ENCODE data around the gene RIPK3. TPM values are rescaled to one million over a fixed set of nuclear protein-coding genes. Genes with fewer than 3 reads are reported as not detected.
"Not testable (repeated sequence)": the region's sequence is repeated elsewhere in the genome, so short reads cannot be mapped to it uniquely, and the experiment has no call there.

Gene RIPK3
- total RNA-seq, 2 experiments from 2014 or later, result 11.0 to 11.8 TPM

GRCh38 chr14:24378981-24379906 lies 39.5 kb upstream of the RIPK3 start:
- Mint-ChIP-seq H3K4me1 (ENCODE audit: low read depth) (peaks cover 3% of the 10 kb centered on the region), H3K27ac (no peak overlapping the region), H3K9me3 (no peaks in the 10 kb centered on the region), H3K27me3 (peaks cover 8% of the 10 kb centered on the region), H3K36me3 (no peaks in the 10 kb centered on the region), H3K4me3 (no peak overlapping the region)
- no peak for DNase-seq
- intact Hi-C loops (cut with micrococcal nuclease), result no loop called here
- ChIA-PET POLR2A (interaction anchor here (1.4 kb wide), 1 partner anchor 52 kb away, joined by 4 read pairs; no protein-coding TSS in a partner anchor), CTCF (interaction anchor here (1.2 to 1.6 kb wide), 3 partner anchors 46 to 58 kb away, joined by 3 to 8 read pairs (median 4); no protein-coding TSS in a partner anchor)

GRCh38 chr14:24378327-24378726 lies 38.5 kb upstream of the RIPK3 start:
- no peak overlapping the region for H3K4me3 Mint-ChIP-seq
- no peak for DNase-seq
- intact Hi-C loops (cut with micrococcal nuclease), result no loop called here
- H3K4me1 Mint-ChIP-seq (ENCODE audit: low read depth), result peaks cover 3% of the 10 kb centered on the region
- ChIA-PET CTCF (interaction anchor here (1.2 kb wide), 2 partner anchors 27 to 53 kb away, joined by 3 to 5 read pairs; no protein-coding TSS in a partner anchor), POLR2A (no interaction called here)
- no peaks in the 10 kb centered on the region for H3K36me3 Mint-ChIP-seq
- H3K27ac Mint-ChIP-seq, result no peak overlapping the region
- H3K9me3 Mint-ChIP-seq, result no peaks in the 10 kb centered on the region
- H3K27me3 Mint-ChIP-seq, result peaks cover 6% of the 10 kb centered on the region

GRCh38 chr14:24377657-24378056 lies 37.9 kb upstream of the RIPK3 start:
- intact Hi-C loops (cut with micrococcal nuclease), result no loop called here
- Mint-ChIP-seq H3K27me3 (peaks cover 6% of the 10 kb centered on the region), H3K4me3 (no peak overlapping the region), H3K4me1 (ENCODE audit: low read depth) (peaks cover 3% of the 10 kb centered on the region), H3K9me3 (no peaks in the 10 kb centered on the region), H3K27ac (no peak overlapping the region), H3K36me3 (no peaks in the 10 kb centered on the region)
- CTCF ChIA-PET, result interaction anchor here (1.2 kb wide), 2 partner anchors 28 to 54 kb away, joined by 3 to 5 read pairs; no protein-coding TSS in a partner anchor
- no peak for DNase-seq
- POLR2A ChIA-PET, result no interaction called here

GRCh38 chr14:24377126-24377525 lies 37.3 kb upstream of the RIPK3 start:
- CTCF ChIA-PET, result interaction anchor here (1.2 kb wide), 1 partner anchor 54 kb away, joined by 5 read pairs; no protein-coding TSS in a partner anchor
- no peak overlapping the region for H3K4me3 Mint-ChIP-seq

GRCh38 chr14:24376448-24377070 lies 36.8 kb upstream of the RIPK3 start:
- H3K27me3 Mint-ChIP-seq, result peaks cover 6% of the 10 kb centered on the region
- CTCF ChIA-PET, result no interaction called here
- H3K36me3 Mint-ChIP-seq, result no peaks in the 10 kb centered on the region
- POLR2A ChIA-PET, result no interaction called here
- no peaks in the 10 kb centered on the region for H3K9me3 Mint-ChIP-seq
- no peak overlapping the region for H3K4me3 Mint-ChIP-seq
- no peak overlapping the region for H3K27ac Mint-ChIP-seq
- no peak for DNase-seq
- intact Hi-C loops (cut with micrococcal nuclease), result no loop called here
- peaks cover 2% of the 10 kb centered on the region for H3K4me1 Mint-ChIP-seq (ENCODE audit: low read depth)

More at GRCh38 chr14:24377126-24377525, 37.3 kb upstream of the RIPK3 start:
- no peaks in the 10 kb centered on the region for H3K9me3 Mint-ChIP-seq
- POLR2A ChIA-PET, result no interaction called here
- intact Hi-C loops (cut with micrococcal nuclease), result no loop called here
- H3K27ac Mint-ChIP-seq, result no peak overlapping the region
- peaks cover 6% of the 10 kb centered on the region for H3K27me3 Mint-ChIP-seq
- H3K4me1 Mint-ChIP-seq (ENCODE audit: low read depth), result peaks cover 3% of the 10 kb centered on the region
- no peaks in the 10 kb centered on the region for H3K36me3 Mint-ChIP-seq
- DNase-seq, result no peak

- no peaks in the 10 kb centered on the region for H3K36me3 Mint-ChIP-seq
- POLR2A ChIA-PET, result no interaction called here
- H3K4me1 Mint-ChIP-seq (ENCODE audit: low read depth), result peaks cover 1% of the 10 kb centered on the region
- no peaks in the 10 kb centered on the region for H3K9me3 Mint-ChIP-seq
- H3K27me3 Mint-ChIP-seq, result peaks cover 11% of the 10 kb centered on the region
- no peak for DNase-seq
- CTCF ChIA-PET, result interaction anchor here (0.9 to 3.0 kb wide), 4 partner anchors 11 to 59 kb away, joined by 3 to 12 read pairs (median 4); no protein-coding TSS in a partner anchor
- intact Hi-C loops (cut with micrococcal nuclease), result no loop called here
- no peak overlapping the region for H3K4me3 Mint-ChIP-seq
- H3K27ac Mint-ChIP-seq, result no peak overlapping the region
Observed at GRCh38 chr14:24372701-24373416, 33.1 kb upstream of the RIPK3 start.

- H3K4me3 Mint-ChIP-seq; H3K27ac Mint-ChIP-seq; intact Hi-C loops (cut with micrococcal nuclease); H3K9me3 Mint-ChIP-seq; H3K36me3 Mint-ChIP-seq; DNase-seq: not testable (repeated sequence)
- H3K4me1 Mint-ChIP-seq (ENCODE audit: low read depth), result peaks cover 13% of the 10 kb centered on the region
- ChIA-PET POLR2A (interaction anchor here (1.3 kb wide), 1 partner anchor 60 kb away, joined by 7 read pairs; no protein-coding TSS in a partner anchor), CTCF (interaction anchor here (1.0 to 3.0 kb wide), 5 partner anchors 9 to 65 kb away, joined by 3 to 12 read pairs (median 5); no protein-coding TSS in a partner anchor)
- peaks cover 18% of the 10 kb centered on the region for H3K27me3 Mint-ChIP-seq
Observed at GRCh38 chr14:24371605-24372004, 31.8 kb upstream of the RIPK3 start.

GRCh38 chr14:24370748-24371147 lies 31.0 kb upstream of the RIPK3 start:
- intact Hi-C loops (cut with micrococcal nuclease), result no loop called here
- Mint-ChIP-seq H3K9me3 (no peaks in the 10 kb centered on the region), H3K4me1 (ENCODE audit: low read depth) (peaks cover 18% of the 10 kb centered on the region), H3K27ac (no peak overlapping the region), H3K4me3 (no peak overlapping the region), H3K36me3 (no peaks in the 10 kb centered on the region), H3K27me3 (peaks cover 22% of the 10 kb centered on the region)
- CTCF ChIA-PET, result interaction anchor here (0.9 to 3.0 kb wide), 5 partner anchors 24 to 66 kb away, joined by 3 to 12 read pairs (median 3); no protein-coding TSS in a partner anchor
- no peak for DNase-seq
- POLR2A ChIA-PET, result interaction anchor here (1.3 kb wide), 1 partner anchor 61 kb away, joined by 7 read pairs; no protein-coding TSS in a partner anchor

GRCh38 chr14:24369907-24370687 lies 30.3 kb upstream of the RIPK3 start:
- H3K4me3 Mint-ChIP-seq, result no peak overlapping the region
- H3K27me3 Mint-ChIP-seq, result peaks cover 26% of the 10 kb centered on the region
- H3K27ac Mint-ChIP-seq, result no peak overlapping the region
- no peaks in the 10 kb centered on the region for H3K9me3 Mint-ChIP-seq
- peaks cover 24% of the 10 kb centered on the region for H3K4me1 Mint-ChIP-seq (ENCODE audit: low read depth)
- ChIA-PET CTCF (interaction anchor here (0.9 to 3.0 kb wide), 4 partner anchors 23 to 61 kb away, joined by 3 to 12 read pairs (median 5); no protein-coding TSS in a partner anchor), POLR2A (interaction anchor here (0.6 kb wide), 1 partner anchor 60 kb away, joined by 3 read pairs; no protein-coding TSS in a partner anchor)
- H3K36me3 Mint-ChIP-seq, result no peaks in the 10 kb centered on the region
- DNase-seq, result no peak
- intact Hi-C loops (cut with micrococcal nuclease), result loop anchor here (5.0 kb wide), 1 partner anchor 38 kb away; no protein-coding TSS in a partner anchor

- CTCF ChIA-PET, result no interaction called here
- POLR2A ChIA-PET, result no interaction called here
- DNase-seq, result no peak
- Mint-ChIP-seq H3K36me3 (no peaks in the 10 kb centered on the region), H3K4me1 (ENCODE audit: low read depth) (peaks cover 24% of the 10 kb centered on the region), H3K27ac (no peak overlapping the region), H3K4me3 (no peak overlapping the region), H3K27me3 (peaks cover 28% of the 10 kb centered on the region), H3K9me3 (no peaks in the 10 kb centered on the region)
- intact Hi-C loops (cut with micrococcal nuclease), result loop anchor here (5.0 kb wide), 1 partner anchor 37 kb away; no protein-coding TSS in a partner anchor
Observed at GRCh38 chr14:24369463-24369862, 29.7 kb upstream of the RIPK3 start.
